Endothelial cell of umbilical vein (primary cell): ENCODE results near the gene RAB5IF. TPM values are rescaled to one million over a fixed set of nuclear protein-coding genes. Genes with fewer than 3 reads are reported as not detected.

Experiments
- BruUV-seq: library from RNA; stranded (reverse); fragments of 400-500 nt; replicated peaks from 2 replicates; lab custom pipeline; 2021; lab: Mats Ljungman, UMichigan
- CTCF ChIA-PET: fragments of 300-600, 350-600 bp; sonication (Branson Sonifier 250); formaldehyde crosslinking; loops from one replicate; lab custom pipeline; 2021; ENCODE audit warnings: antibody characterized with exemption, inconsistent platforms; lab: Charles Lee
- POLR2A ChIA-PET: fragments of 300-600, 350-600 bp; sonication (Branson Sonifier 250); formaldehyde crosslinking; loops from one replicate; lab custom pipeline; 2021; ENCODE audit warnings: antibody characterized with exemption, inconsistent platforms; lab: Charles Lee
- DNase-seq: peaks from one replicate; pipeline ENCODE4 v3.0.0-alpha.2; 2011; ENCODE audit warnings: low read depth, low spot score
- FAIRE-seq: peaks from 2 replicates; lab custom pipeline; 2011; peaks lifted over from hg19 to GRCh38; lab: Jason Lieb, UNC
- H2AFZ ChIP-seq: 2 replicates; pipeline ENCODE4 v1.6.0; 2012; ENCODE audit warnings: low read depth, low read length, control low read depth, inconsistent platforms
- H3K27ac ChIP-seq: 2 replicates; pipeline ENCODE4 v1.5.1; 2011; ENCODE audit warnings: low read depth, mild to moderate bottlenecking, control low read depth, low read length, moderate library complexity; ENCODE audit not compliant: insufficient read depth
- H3K27me3 ChIP-seq, 2 experiments: 2 replicates each; pipeline versions ENCODE4 v1.6.0 to v1.6.1; 2011; ENCODE audit warnings: low read length in 2 of 2, mixed read lengths in 1 of 2; ENCODE audit not compliant: control insufficient read depth in 2 of 2, insufficient read depth in 2 of 2
- H3K36me3 ChIP-seq, 2 experiments: 2 replicates in 1 of 2; 3 replicates in 1 of 2; pipeline ENCODE4 v1.5.1; 2011; ENCODE audit warnings: low read length in 2 of 2, mild to moderate bottlenecking in 1 of 2, moderate library complexity in 1 of 2; ENCODE audit not compliant: control insufficient read depth in 2 of 2, insufficient read depth in 2 of 2; ENCODE audit errors: extremely low read depth in 1 of 2
- H3K4me1 ChIP-seq: 3 replicates; pipeline ENCODE4 v1.5.1; 2011; ENCODE audit warnings: mild to moderate bottlenecking, low read length; ENCODE audit not compliant: control insufficient read depth, insufficient read depth; ENCODE audit errors: extremely low read depth
- H3K4me2 ChIP-seq: 2 replicates; pipeline ENCODE4 v1.6.1; 2011; ENCODE audit warnings: low read length, control low read depth, mixed read lengths; ENCODE audit not compliant: insufficient read depth
- H3K4me3 ChIP-seq, 3 experiments: fragments of 200-600 bp in 1 of 3; sonication (generic), shearing (Covaris generic) in 1 of 3; replicated peaks in 1 of 3; 2 replicates each; pipeline ENCODE4 v1.5.1; 2011 to 2016; ENCODE audit warnings: control low read depth in 3 of 3, low read length in 3 of 3, mild to moderate bottlenecking in 2 of 3, inconsistent platforms in 1 of 3, low read depth in 1 of 3, moderate library complexity in 1 of 3; ENCODE audit not compliant: insufficient read depth in 1 of 3
- H3K79me2 ChIP-seq: 2 replicates; pipeline ENCODE4 v1.6.0; 2012; ENCODE audit warnings: low read length, inconsistent platforms; ENCODE audit not compliant: control insufficient read depth, insufficient read depth
- H3K9ac ChIP-seq: replicated peaks from 2 replicates; pipeline ENCODE3; 2011; ENCODE audit warnings: low read length, control low read depth; ENCODE audit not compliant: insufficient read depth; ENCODE audit errors: extremely low read depth
- H3K9me1 ChIP-seq: replicated peaks from 3 replicates; pipeline ENCODE4 v1.6.0; 2011; ENCODE audit warnings: mild to moderate bottlenecking, low read length; ENCODE audit not compliant: control insufficient read depth, insufficient read depth; ENCODE audit errors: extremely low read depth
- H3K9me3 ChIP-seq: replicated peaks from 2 replicates; pipeline ENCODE4 v1.5.1; 2012; ENCODE audit warnings: low read length, inconsistent platforms; ENCODE audit not compliant: control insufficient read depth, insufficient read depth
- H4K20me1 ChIP-seq: replicated peaks from 2 replicates; pipeline ENCODE3; 2011; ENCODE audit warnings: mild to moderate bottlenecking, low read length; ENCODE audit not compliant: control insufficient read depth, insufficient read depth; ENCODE audit errors: extremely low read depth
- EZH2 ChIP-seq: IDR thresholded peaks from 2 replicates; pipeline ENCODE4 v1.6.1; 2012; ENCODE audit warnings: borderline replicate concordance, low read depth, mild to moderate bottlenecking, moderate library complexity, low read length, inconsistent platforms; ENCODE audit not compliant: severe bottlenecking
- FOS ChIP-seq: IDR thresholded peaks from 2 replicates; pipeline ENCODE4 v1.6.1; 2011; ENCODE audit warnings: mild to moderate bottlenecking, low read length, moderate library complexity, borderline replicate concordance; ENCODE audit not compliant: insufficient read depth
- GATA2 ChIP-seq: IDR thresholded peaks from 2 replicates; pipeline ENCODE4 v1.7.0; 2011; ENCODE audit warnings: low read depth, mild to moderate bottlenecking, moderate library complexity, mixed read lengths, low read length; ENCODE audit not compliant: insufficient read length, insufficient read depth
- JUN ChIP-seq: IDR thresholded peaks from 2 replicates; pipeline ENCODE4 v1.6.1; 2011; ENCODE audit warnings: borderline replicate concordance, low read depth; ENCODE audit not compliant: insufficient read length, insufficient read depth
- MYC ChIP-seq: IDR thresholded peaks from one replicate; pipeline ENCODE4 v1.6.1; 2011; ENCODE audit warnings: mild to moderate bottlenecking, low read depth, low read length
- POLR2A ChIP-seq: IDR thresholded peaks from 2 replicates; pipeline ENCODE4 v1.6.1; 2012; ENCODE audit warnings: low read depth, mild to moderate bottlenecking, control low read depth, low read length
- POLR2AphosphoS5 ChIP-seq: IDR thresholded peaks from 2 replicates; pipeline ENCODE4 v1.6.1; 2012; ENCODE audit warnings: low read depth, mild to moderate bottlenecking, control low read depth, low read length, moderate library complexity; ENCODE audit not compliant: insufficient read depth
- dilution Hi-C: fragments of 300-500 bp; cut with MboI; formaldehyde crosslinking; loops from one replicate; pipeline ENCODE4 v1.15.0; 2019; ENCODE audit warnings: low sequenced_read_pairs; ENCODE audit not compliant: extremely low pct_ligation_motif_present
- intact Hi-C: fragments of 100-400 bp; cut with micrococcal nuclease; formaldehyde crosslinking; loops from one replicate; pipeline ENCODE4 v1.10.0; 2022
- polyA plus RNA-seq, 4 experiments: library from polyadenylated mRNA; depleted of rRNA in 3 of 4; stranded (reverse) in 3 of 4; unstranded in 1 of 4; fragments of >200 nt; gene quantifications; 2 replicates each; pipeline versions ENCODE4 v1.2.1 to v1.2.3, GENCODE V29; 2011 to 2012; ENCODE audit warnings: missing spikeins in 1 of 4
- total RNA-seq: library from RNA; stranded (reverse); gene quantifications from 2 replicates; pipeline ENCODE4 v1.2.3, GENCODE V29; 2021
- TF ChIP-seq, protein P1 (sequence below), 2 donors: IDR thresholded peaks; 1 replicate in 1 of 2; 2 replicates in 1 of 2; pipeline ENCODE4 v1.5.1; 2011; ENCODE audit warnings: low read length in 2 of 2, mild to moderate bottlenecking in 2 of 2, moderate library complexity in 2 of 2, control low read depth in 1 of 2, inconsistent platforms in 1 of 2, low read depth in 1 of 2; ENCODE audit not compliant: insufficient read depth in 1 of 2; ENCODE audit errors: extremely low read depth in 1 of 2
- TF ChIP-seq, protein P2 (sequence below): IDR thresholded peaks from 2 replicates; pipeline ENCODE4 v1.6.1; 2011; ENCODE audit not compliant: insufficient read depth, insufficient read length

The RAB5IF gene
- total and polyA plus RNA-seq, 2 donors (not counting 3 experiments of a cell fraction or from before 2014, with no cell fraction given), result 113 to 162 TPM

DNA sequence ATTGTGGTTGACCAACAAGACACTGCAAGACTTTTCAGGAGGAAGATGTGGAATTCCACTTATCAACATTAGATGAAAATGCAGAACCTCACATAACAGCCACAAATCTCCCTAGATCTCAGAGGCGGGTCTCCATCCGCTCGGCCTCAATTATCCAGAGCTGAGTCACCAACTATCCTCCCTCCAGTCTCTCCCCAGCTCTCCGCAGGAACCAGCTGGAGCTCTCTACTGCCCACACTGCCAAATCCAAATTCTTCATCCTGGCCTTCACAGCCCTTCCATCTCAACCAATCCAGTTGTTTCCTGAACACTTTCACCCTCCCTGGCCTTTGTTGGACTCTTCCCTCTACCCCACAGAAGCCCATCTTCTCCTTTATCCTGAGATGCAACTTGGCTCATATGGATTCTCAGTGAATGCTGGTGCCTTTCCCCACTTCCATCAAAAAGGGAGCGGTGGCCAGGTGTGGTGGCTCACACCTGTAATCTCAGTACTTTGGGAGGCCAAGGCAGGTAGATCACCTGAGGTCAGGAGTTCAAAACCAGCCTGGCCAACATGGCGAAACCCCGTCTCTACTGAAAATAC, 35.6 kb upstream of the RAB5IF start:
- Histone ChIP-seq H2AFZ (no peak overlapping the region), H3K9me1 (no peaks in the 10 kb centered on the region), H3K79me2 (peaks cover 6% of the 10 kb centered on the region), H3K9me3 (no peaks in the 10 kb centered on the region), H3K27ac (no peak overlapping the region), H3K27me3 (no peaks in the 10 kb centered on the region), H3K4me3 (no peak overlapping the region), H3K36me3 (no peaks in the 10 kb centered on the region), H4K20me1 (no peaks in the 10 kb centered on the region), H3K9ac (no peak overlapping the region), H3K4me2 (no peak overlapping the region), H3K4me1 (peaks cover 12% of the 10 kb centered on the region)
- TF ChIP-seq POLR2AphosphoS5 (no peak), JUN (no peak), MYC (no peak), EZH2 (no peak), POLR2A (no peak), FOS (no peak), GATA2 (no peak)
- TF ChIP-seq, protein P1, sequence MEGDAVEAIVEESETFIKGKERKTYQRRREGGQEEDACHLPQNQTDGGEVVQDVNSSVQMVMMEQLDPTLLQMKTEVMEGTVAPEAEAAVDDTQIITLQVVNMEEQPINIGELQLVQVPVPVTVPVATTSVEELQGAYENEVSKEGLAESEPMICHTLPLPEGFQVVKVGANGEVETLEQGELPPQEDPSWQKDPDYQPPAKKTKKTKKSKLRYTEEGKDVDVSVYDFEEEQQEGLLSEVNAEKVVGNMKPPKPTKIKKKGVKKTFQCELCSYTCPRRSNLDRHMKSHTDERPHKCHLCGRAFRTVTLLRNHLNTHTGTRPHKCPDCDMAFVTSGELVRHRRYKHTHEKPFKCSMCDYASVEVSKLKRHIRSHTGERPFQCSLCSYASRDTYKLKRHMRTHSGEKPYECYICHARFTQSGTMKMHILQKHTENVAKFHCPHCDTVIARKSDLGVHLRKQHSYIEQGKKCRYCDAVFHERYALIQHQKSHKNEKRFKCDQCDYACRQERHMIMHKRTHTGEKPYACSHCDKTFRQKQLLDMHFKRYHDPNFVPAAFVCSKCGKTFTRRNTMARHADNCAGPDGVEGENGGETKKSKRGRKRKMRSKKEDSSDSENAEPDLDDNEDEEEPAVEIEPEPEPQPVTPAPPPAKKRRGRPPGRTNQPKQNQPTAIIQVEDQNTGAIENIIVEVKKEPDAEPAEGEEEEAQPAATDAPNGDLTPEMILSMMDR (IDR thresholded peaks at IDR 0.05; ENCODE audit: extremely low read depth in 1 of 2, insufficient read depth in 1 of 2, low read depth in 1 of 2, low read length in 2 of 2), result no peak
- TF ChIP-seq, protein P2, sequence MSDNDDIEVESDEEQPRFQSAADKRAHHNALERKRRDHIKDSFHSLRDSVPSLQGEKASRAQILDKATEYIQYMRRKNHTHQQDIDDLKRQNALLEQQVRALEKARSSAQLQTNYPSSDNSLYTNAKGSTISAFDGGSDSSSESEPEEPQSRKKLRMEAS, result no peak
- intact Hi-C loops (no loop called here), dilution Hi-C loops (no loop called here)
- DNase-seq (no peak), FAIRE-seq (no peak)
- no TSS peak for BruUV-seq
- CTCF ChIA-PET, result interaction anchor here (0.9 to 3.1 kb wide), 6 partner anchors 13 to 350 kb away, joined by 3 to 10 read pairs (median 4); partner anchors contain the start of gene RAB5IF
- POLR2A ChIA-PET, result interaction anchor here (0.6 kb wide), 1 partner anchor 29 kb away, joined by 5 read pairs; the partner anchor contains the start of gene MYL9
